ENCODE measurements around the gene PDCD2L.

DNA sequence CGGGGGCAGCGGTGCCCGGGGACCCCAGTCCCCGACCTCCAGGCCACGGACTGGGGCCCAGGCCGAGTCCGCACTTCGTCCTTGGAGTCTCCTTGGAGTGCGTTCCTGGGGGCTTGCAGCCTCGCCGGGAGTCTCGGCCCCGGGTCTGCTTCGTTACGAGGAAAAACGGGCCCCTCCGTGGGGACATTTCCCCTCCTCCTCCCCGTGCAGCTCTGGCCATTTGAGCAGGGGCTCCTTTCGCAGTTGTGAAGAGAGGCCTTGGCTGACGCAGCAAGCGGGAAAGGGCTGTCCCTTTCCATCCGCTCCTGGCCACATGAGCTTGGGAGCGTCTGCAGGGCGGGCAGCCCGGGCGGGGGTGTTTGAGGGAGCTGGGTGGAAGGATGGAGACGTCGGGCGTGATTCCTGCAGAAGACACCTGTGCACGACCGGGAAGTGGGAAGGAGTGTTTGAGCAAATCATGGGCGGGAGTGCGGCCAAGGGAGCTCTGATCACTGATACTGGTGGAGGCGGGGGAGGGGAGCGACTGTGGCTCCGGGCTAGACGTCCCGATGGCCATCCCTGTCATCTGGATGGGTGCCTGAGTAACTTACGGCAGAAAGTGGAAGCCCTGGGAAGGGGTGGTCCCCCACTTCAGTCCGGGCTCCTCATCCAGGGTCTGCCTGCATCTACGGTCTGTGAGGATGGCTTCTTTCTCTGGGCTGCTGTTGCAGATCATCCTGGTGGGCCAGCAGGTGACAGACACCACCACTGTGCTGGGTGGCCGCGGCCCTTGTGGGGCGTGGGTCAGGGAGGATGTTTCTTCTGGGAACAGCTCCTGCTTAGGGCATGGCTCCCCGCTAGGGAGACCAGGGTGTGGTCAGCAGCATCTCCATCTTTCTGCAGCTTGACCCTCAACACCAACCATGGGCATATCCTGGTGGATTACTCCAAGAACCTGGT lies 38.5 kb upstream of the PDCD2L start:
- TF ChIP-seq POLR2A (IDR thresholded peaks at IDR 0.05; ENCODE audit: low read length) (no peak), GATA1 (IDR thresholded peaks at IDR 0.05; ENCODE audit: low read depth, low read length) (no peak)

Measured in erythroblast (primary cell).